Motor neuron (in vitro differentiated cells): Measurements from ENCODE around the gene OSBPL7. TPM values are rescaled to one million over a fixed set of nuclear protein-coding genes. Genes with fewer than 3 reads are reported as not detected.

ENCODE experiments used
- ATAC-seq, 8 experiments: fragments of 200-7000 bp; cut with Tn5 transposase; replicated peaks in 6 of 8; 2 replicates each; pipeline ENCODE4 v1.8.0; 2021; ENCODE audit warnings: mild to moderate bottlenecking in 8 of 8, moderate library complexity in 8 of 8
- H3K27ac ChIP-seq, 2 donors: fragments of 250-450 bp; sonication (Bioruptor Pico); 2 replicates each; pipeline ENCODE4 v1.9.0; 2021; ENCODE audit warnings: antibody characterized with exemption in 2 of 2, mild to moderate bottlenecking in 2 of 2, moderate library complexity in 1 of 2
- H3K4me1 ChIP-seq, 2 donors: fragments of 250-450 bp; sonication (Bioruptor Pico); replicated peaks in 1 of 2; 2 replicates each; pipeline ENCODE4 v1.6.1; 2021; ENCODE audit warnings: antibody characterized with exemption in 2 of 2, mild to moderate bottlenecking in 2 of 2, moderate library complexity in 1 of 2
- H3K4me3 ChIP-seq, 5 donors: fragments of 250-450 bp; sonication (Bioruptor Pico); 2 replicates each; pipeline ENCODE4 v1.9.0; 2021; ENCODE audit warnings: antibody characterized with exemption in 5 of 5, mild to moderate bottlenecking in 5 of 5, moderate library complexity in 4 of 5
- WGBS, 10 experiments: fragments of 450-650 bp; shearing (Covaris generic); methylation state at CpG; one replicate each; pipeline ENCODE4 v1.0.0; 2022; 5-methylcytosine and 5-hydroxymethylcytosine counted together
- in situ Hi-C, 9 experiments: fragments of 400-800 bp; cut with MboI; loops; one replicate each; pipeline ENCODE4 v1.15.0; 2021; ENCODE audit warnings: low sequenced_read_pairs in 9 of 9, low pct_unique_long_range_greater_than_20kb in 2 of 9; ENCODE audit not compliant: unreplicated experiment in 9 of 9
- total RNA-seq, 8 experiments: library from RNA; unstranded; fragments of 300-600 nt; gene quantifications; 2 replicates each; pipeline versions ENCODE4 v1.2.3 to v1.2.4, GENCODE V29; 2022

OSBPL7 gene
- total RNA-seq, 8 experiments from 2014 or later: 2.2 to 16.6 (median 8.4) TPM

DNA sequence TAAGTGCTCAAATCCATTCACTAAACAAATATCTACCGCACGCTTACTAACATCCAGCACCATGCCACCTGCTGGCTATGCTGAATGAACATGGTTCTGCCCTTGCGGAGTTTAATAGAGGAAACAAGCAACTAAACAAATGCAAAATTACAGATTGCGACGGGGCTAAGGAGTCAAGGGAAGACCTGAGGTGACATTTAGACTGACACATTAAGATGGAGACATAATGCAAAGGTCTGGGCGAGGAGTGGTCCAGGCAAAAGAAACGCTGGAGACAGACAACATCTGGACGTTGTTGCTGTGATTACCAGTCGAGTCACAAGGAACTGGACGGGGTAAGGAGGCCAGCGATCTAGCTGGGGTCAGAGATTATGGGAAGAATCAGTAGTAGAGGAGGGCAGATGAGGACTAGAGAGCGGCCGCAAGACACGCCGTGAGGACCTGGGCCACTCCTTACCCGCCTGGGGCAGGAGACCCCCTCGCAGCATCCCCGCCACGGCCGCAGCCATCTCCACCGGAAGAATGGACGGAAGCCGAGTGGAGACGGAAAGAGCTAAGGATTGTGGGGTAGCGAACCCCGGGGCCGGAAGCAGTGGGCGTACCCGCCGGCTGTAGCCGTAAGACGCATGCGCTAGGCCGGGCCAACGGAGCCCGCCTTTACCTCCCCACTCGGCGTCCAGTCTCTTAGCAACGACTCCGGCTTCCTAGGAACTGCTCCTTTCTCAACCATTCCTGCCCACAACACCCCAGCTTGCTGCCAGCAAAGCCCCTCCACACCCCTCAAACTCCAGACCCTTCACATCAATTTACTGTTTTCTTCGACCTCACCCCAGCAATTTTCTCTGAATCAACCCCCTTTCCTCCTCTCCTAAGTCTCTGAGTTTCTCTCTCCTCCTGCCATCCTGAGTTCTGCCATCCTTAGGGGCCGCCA, 9.7 kb upstream of the OSBPL7 start, which contains the start of the genes LRRC46 and MRPL10:
Gene LRRC46 (plus strand): TSS at position 668 of the 931 bp plus-strand sequence. CDS start 320 bp downstream, outside the sequence.
Gene MRPL10 (minus strand): TSS at position 539 of the 931 bp plus-strand sequence. CDS start 30 bp downstream, at position 509.
- WGBS, 10 experiments: 0 to 2% (median 0%) methylated on average over 1 to 28 of the region's 42 CpGs; no CpG with 5 or more reads in 1 of the 10 experiments
- H3K4me1 ChIP-seq: peaks cover 11% of the 10 kb centered on the region in 2 donors
- peak; percentile 91 to 97 (median 95) for ATAC-seq
- peak within 1 kb of the TSS; percentile 62 to 97 (median 79) for H3K4me3 ChIP-seq
- in situ Hi-C loops: loop anchor here in 1 of 9 experiments (25.0 kb wide), 2 partner anchors 106 to 181 kb away; partner anchors contain the start of gene PNPO
- peak within 1 kb of the TSS; percentile 82 to 88 for H3K27ac ChIP-seq

DNA sequence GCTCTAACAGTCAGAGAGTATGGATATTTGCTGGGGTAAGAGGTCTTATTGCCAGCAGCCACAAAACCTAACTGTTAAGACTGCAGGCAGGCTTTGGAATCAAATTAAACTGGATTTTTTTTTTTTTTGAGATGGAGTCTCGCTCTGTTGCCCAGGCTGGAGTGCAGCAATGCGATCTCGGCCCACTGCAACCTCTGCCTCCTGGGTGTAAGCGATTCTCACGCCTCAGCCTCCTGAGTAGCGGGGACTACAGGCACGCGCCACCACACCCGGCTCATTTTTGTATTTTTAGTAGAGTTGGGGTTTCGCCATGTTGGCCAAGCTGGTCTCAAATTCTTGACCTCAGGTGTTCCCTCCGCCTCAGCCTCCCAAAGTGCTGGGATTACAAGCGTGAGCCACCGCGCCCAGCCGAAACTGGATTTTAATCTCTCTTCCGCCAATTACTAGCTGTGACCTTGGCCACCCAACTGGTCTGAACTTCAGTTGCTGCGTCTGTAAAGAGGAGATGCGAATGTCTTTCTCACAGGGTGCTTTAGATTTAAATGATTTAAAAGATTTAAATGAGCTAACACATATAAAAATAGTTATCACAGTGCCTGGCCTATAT, 8.9 kb upstream of the OSBPL7 start:
- H3K27ac ChIP-seq: peak overlapping the region; percentile 82 to 88
- in situ Hi-C loops: loop anchor here in 1 of 9 experiments (25.0 kb wide), 2 partner anchors 107 to 182 kb away; partner anchors contain the start of gene PNPO
- 34 to 100% (median 71%) methylated on average over 2 to 14 of the region's 18 CpGs; no CpG with 5 or more reads in 1 of the 10 experiments for WGBS, 10 experiments

DNA sequence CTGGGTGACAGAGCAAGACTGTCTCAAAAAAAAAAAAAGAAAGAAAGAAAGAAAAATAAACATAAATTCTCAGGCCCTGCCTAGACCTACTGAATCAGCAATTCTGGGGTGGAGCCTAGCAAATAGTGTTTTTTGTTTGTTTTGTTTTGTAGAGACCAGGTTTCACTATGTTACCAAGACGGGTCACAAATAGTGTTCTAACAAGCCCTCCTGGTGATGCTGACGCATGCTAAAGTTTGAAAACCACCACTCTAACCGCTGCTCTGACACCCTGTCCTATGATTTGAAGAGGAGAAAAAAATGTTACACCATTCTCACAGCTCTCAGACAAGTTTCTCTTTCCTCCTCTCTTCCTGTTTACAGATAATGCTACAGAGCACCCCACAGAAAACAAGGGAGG, 8.3 kb upstream of the OSBPL7 start:
- H3K27ac ChIP-seq: no peak overlapping the region
- H3K4me3 ChIP-seq: no peak overlapping the region
- in situ Hi-C loops: loop anchor here in 1 of 9 experiments (25.0 kb wide), 2 partner anchors 107 to 182 kb away; partner anchors contain the start of gene PNPO
- H3K4me1 ChIP-seq: peaks cover 11% of the 10 kb centered on the region in 2 donors
- peak in 1 of 8 experiments; percentile 4 for ATAC-seq
- WGBS, 10 experiments: 67 to 100% (median 82%) methylated on average over 1 to 3 of the region's 3 CpGs; no CpG with 5 or more reads in 4 of the 10 experiments

More for the DNA sequence above, 8.9 kb upstream of the OSBPL7 start:
- H3K4me3 ChIP-seq: peak overlapping the region; percentile 62 to 97 (median 79)
- H3K4me1 ChIP-seq: peaks cover 11% of the 10 kb centered on the region in 2 donors
- no peak for ATAC-seq

DNA sequence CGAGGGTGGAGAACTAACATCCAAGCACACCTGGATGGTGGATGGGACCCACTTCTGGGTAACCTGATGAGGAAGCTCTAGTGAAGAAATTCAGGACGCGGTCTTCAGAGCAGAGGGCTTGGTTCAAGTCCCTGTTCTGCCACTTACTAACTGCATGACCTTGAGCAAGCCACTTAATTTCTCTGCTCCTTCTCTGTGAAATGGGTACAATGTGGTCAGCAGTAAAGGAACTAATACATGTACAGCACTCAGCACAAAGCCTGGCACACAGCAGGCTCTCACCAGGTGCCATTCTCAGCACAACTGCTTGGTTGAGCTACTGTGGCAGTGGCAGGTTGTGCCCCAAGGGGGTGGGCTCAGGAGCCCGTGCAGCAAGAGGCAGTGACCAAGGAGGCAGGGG, 1.9 kb upstream of the OSBPL7 start:
- WGBS, 10 experiments: 64 to 100% (median 95%) methylated on average over 1 to 4 of the region's 4 CpGs; no CpG with 5 or more reads in 5 of the 10 experiments
- in situ Hi-C loops: no loop called here
- Histone ChIP-seq H3K4me1 (peaks cover 10 to 13% of the 10 kb centered on the region in 2 donors), H3K4me3 (no peak overlapping the region), H3K27ac (no peak overlapping the region)
- ATAC-seq: no peak

DNA sequence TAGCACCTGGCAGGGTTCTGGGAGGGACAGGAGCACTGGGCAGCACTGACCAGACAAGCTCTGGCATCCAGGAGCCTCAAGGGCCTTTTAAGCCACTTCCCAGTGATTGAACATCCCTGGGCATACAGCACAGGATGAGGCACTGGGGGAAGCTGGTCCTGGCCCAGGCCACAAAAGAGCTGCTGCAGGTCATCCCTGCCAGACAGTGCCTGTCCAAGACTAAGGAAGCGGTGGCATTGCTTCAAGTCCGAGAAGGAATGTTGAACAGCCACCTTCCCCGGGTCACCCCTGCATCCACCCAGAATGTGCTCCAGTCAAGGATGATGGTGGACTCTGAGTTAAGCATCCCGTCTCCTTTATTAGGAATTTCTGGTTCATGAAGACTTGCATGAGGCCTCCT, 1.2 kb upstream of the OSBPL7 start:
- H3K27ac ChIP-seq: no peak overlapping the region
- 90 to 100% (median 95%) methylated on average over 2 to 3 of the region's 4 CpGs; no CpG with 5 or more reads in 6 of the 10 experiments for WGBS, 10 experiments

DNA sequence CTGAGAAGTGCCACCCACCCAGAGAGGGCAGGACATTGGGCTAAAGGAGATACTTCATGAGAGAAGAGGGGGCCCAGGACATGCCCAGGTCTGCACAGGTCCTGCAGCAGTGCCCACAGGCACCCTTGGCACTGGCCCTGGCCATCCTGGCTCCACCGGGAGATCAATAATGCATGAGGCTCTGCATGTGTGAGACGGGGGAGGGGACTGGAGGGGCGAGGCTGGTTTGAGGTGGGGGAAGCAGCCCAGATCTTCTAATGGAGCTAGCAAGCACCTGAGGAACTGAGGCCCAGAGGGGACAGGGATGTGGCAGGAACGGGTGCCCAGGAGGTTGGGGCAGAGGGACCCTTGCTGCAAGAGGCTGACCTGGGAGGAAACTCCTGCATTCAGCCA, 567 bp downstream of the OSBPL7 start:
- peak overlapping the region in 1 of 2 donors; percentile 53 for H3K27ac ChIP-seq
- 0% methylated on average over 1 of the region's 4 CpGs; no CpG with 5 or more reads in 8 of the 10 experiments for WGBS, 10 experiments
- ATAC-seq: peak in 1 of 8 experiments; percentile 4
- peaks cover 10 to 13% of the 10 kb centered on the region in 2 donors for H3K4me1 ChIP-seq
- in situ Hi-C loops: no loop called here
- H3K4me3 ChIP-seq: peak overlapping the region; percentile 52 to 76 (median 63)

More for the DNA sequence above, 1.2 kb upstream of the OSBPL7 start:
- in situ Hi-C loops: no loop called here
- Histone ChIP-seq H3K4me1 (peaks cover 10 to 13% of the 10 kb centered on the region in 2 donors), H3K4me3 (no peak overlapping the region)
- no peak for ATAC-seq

DNA sequence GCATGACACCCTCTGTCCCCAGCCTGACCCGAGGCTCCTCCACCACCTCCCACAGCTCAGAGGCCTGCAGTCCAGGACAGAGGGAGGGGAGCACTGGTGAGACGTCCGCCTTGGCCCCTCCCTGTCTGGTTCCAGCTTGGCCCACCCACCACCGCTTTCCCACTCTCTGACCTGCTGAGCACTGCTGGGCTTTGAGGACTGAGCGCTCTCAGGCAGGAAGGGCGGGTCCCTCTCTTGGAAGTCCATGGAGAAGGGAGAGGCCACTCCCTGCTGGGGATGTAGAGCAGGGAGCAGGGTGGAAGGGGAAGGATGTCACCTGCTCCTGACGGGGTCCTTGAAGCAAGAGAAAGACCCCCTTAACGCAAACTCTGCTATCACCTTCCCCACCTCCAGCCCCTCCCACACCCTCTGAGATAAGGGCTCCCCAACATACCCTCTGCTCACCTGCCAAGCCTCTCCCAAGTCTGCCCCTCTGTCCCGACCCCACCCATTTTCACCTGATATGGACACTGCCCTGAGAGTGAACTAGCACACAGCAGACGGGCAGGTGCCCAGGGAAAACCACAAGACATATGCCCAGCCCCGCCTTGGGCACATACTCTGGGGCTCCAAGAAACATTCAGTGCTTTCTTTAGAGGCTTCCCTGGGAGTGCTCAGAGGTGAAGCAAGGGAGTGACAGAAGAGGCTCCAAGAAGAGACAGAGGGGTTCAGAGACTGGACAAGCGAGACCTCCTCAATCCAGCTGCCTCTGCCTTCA, 1.4 kb downstream of the OSBPL7 start:
- WGBS, 10 experiments: 20 to 80% (median 76%) methylated on average over 1 to 3 of the region's 12 CpGs; no CpG with 5 or more reads in 6 of the 10 experiments
- in situ Hi-C loops: no loop called here
- peak in 3 of 8 experiments; percentile 50 to 89 (median 75) for ATAC-seq
- Histone ChIP-seq H3K4me3 (peak overlapping the region in 2 of 5 donors; percentile 76), H3K4me1 (peaks cover 10 to 13% of the 10 kb centered on the region in 2 donors), H3K27ac (no peak overlapping the region)

DNA sequence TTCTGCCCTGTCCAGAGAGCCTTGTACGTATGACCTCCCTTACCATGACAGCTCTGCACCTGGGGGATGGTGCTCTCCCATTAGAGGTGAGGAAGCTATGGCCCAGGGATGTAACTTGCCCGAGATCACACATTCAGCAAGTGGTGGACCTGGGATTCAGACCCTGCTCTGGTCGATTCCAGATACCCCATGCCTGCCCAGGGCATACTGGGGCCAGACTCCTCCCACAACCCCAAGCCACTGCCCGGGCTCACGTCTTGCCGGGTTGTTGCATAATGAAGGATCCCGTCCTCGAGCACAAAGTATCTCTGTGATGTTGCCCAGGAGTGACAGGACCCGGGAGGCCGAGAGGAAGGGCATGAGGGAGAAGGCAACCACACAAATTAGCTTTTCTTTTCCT, 2.1 kb downstream of the OSBPL7 start:
- WGBS, 10 experiments: 50 to 78% (median 58%) methylated on average over 2 to 4 of the region's 10 CpGs; no CpG with 5 or more reads in 7 of the 10 experiments
- in situ Hi-C loops: no loop called here
- H3K27ac ChIP-seq: no peak overlapping the region
- H3K4me1 ChIP-seq: peaks cover 10 to 13% of the 10 kb centered on the region in 2 donors
- H3K4me3 ChIP-seq: no peak overlapping the region
- no peak for ATAC-seq

DNA sequence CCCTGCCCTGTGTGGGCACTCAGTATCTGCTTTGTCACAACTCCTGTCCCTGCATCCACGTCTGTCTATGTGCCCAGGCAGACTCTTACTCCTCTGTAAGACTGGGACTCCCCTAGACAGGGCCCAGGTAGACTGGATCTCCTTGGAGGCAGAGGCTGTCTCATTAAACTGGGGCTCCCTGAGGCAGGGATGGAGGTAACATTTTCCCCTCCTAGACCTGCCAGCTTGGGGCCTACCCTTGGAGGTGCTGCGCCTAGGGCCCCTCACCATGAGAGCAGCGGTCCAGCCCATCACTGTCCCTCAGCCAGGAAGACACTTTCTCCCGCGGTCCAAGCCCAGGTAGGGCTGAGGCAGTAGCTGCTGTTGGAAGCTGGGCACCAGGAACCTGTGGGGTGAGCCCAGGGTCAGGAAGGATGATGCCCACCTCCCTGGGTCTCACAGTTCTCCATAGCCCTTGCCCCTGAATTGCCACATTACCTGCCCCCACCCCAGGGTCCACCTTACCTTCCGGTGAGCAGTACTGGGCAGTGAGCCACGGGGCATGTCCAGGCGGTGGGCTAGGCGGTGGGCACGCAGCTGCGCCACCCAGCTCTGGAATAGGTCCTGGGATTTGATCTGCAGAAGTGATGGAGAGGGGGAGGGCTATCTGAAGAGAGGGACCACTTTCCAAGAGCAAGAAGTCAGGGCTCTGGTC, 3.4 kb downstream of the OSBPL7 start:
- H3K4me3 ChIP-seq: no peak overlapping the region
- H3K27ac ChIP-seq: no peak overlapping the region
- in situ Hi-C loops: no loop called here
- 60 to 100% (median 86%) methylated on average over 3 to 6 of the region's 11 CpGs; no CpG with 5 or more reads in 4 of the 10 experiments for WGBS, 10 experiments
- peaks cover 10 to 13% of the 10 kb centered on the region in 2 donors for H3K4me1 ChIP-seq
- no peak for ATAC-seq

DNA sequence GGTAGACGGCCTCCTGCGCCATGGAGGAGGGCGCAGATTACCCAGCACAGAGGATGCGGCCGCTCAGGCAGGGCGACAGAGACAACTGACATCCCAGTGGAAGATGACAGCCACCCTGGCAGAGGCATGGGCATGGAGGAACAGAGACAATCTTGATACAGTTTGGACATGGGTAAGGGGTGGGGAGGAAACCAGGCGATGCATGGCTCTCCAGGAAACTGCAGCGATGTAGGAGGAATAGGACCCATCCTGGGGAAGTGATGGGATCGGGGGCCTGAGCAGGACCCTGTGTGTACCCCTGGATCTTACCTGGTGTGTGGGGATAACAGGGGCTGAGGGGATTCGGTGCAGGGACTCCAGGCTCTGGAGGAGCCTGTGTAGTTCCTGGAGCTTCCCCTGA, 4.6 kb downstream of the OSBPL7 start:
- Histone ChIP-seq H3K27ac (no peak overlapping the region), H3K4me1 (peaks cover 6 to 8% of the 10 kb centered on the region in 2 donors), H3K4me3 (no peak overlapping the region)
- no peak for ATAC-seq
- in situ Hi-C loops: no loop called here
- 60 to 100% (median 93%) methylated on average over 1 to 4 of the region's 10 CpGs; no CpG with 5 or more reads in 2 of the 10 experiments for WGBS, 10 experiments

DNA sequence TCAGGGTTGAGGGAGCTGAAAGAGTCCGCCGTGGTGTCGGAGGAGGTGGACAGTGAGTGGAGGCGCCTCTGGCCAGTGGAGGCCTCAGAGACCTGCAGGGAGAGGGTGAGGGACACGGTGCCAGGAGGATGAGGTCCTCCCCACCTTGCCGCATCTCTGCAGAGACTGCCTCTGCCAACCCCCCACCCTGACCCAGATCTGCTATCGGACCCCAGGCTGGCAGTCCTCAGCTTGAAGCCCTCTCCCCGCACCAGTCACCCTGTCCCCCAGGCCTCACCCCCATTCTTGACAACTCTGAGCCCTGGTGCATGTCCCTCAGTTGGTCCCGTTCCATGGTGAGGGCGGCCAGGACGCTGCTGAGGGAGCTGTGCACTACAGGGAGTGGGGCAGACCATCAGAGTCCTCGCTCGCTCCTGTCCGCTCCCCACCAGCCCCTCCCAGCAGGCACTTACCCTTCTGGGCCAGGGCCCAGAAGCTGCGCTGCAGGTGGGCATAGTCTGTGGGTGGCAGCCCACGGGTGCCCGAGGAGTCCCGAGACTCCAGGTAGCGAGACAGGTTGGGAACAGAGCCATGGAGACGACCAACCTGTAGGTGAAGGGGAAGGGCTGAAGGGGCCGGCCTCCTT, 5.4 kb downstream of the OSBPL7 start:
- ATAC-seq: peak in 1 of 8 experiments; percentile 11
- 65 to 100% (median 91%) methylated on average over 1 to 10 of the region's 21 CpGs; no CpG with 5 or more reads in 4 of the 10 experiments for WGBS, 10 experiments
- H3K4me1 ChIP-seq: peaks cover 3 to 6% of the 10 kb centered on the region in 2 donors
- no peak overlapping the region for H3K27ac ChIP-seq
- in situ Hi-C loops: no loop called here
- no peak overlapping the region for H3K4me3 ChIP-seq
